ENCODE measurements around the gene STAG3.
"Not testable (repeated sequence)": the region's sequence is repeated elsewhere in the genome, so short reads cannot be mapped to it uniquely, and the experiment has no call there.

Gene STAG3

DNA sequence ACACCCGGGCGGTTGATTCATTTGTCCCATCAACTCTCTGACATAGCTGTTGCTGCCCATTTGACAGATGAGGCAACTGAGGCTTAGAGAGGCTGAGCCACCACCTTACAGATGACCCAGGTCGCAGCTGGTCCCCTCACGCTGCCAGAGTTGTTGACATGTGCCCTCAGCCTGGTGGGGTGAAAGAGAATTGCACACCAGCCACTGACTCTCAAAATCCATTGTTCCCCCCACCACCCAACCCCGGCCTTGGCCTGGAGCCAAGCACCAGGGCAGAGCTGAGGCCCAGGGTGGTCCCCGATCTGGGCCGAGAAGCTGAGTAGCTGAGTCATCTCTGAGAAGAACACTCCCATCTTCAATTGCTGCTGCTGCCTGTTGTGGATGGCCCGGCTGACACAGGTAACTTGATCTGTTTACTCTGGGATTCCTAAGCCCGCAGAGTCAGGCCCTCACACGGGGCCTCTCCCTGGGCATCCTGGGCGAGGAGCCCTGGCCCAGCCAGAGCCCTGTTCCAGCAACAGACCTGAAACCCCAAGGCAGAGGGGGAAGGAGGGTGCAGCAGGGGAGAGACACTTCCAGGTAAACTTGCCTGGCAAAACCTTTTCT is 69.5 kb downstream of the STAG3 start:
- DNase-seq (ENCODE audit: low read depth in 3 of 3) = no peak

DNA sequence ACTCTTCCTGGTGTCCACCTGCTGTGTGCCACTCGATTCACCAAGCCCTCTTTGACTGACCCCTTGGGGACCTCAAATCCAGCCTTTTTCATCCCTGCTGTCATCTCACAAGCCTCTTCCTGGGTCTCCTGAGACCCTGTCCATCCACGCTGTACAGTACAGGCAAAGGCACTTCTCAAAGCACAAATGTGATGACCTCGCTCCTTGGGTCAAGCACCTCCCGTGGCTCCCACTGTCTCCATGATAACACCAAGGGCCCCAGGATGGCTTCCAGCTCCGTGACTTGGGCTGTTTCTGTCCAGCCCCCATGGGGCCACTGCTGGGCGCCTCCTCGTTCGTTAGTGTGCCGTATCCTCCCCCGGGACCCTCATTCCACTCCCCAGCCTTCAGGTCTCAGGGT is 70.8 kb downstream of the STAG3 start:
- no peak for DNase-seq (ENCODE audit: low read depth in 3 of 3)

DNA sequence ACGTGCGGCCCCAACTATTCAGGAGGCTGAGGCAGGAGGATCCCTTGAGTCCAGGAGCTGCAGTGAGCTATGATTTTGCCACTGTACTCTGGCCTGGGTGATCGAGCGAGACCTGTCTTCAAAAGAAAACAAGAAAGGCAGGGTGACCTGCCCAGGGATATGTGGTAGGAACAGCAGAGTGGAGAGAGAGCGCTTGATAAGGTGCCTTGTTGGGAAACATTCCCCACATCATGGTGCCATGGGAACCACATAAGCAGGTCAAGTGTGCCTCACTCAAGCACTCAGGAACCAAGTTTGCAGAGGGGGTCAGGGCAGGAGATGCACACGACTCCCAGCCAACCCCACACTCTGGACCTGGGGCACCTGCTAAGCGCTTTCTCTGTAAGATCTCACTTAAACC is 79.3 kb downstream of the STAG3 start:
- DNase-seq (ENCODE audit: low read depth in 3 of 3) = no peak

DNA sequence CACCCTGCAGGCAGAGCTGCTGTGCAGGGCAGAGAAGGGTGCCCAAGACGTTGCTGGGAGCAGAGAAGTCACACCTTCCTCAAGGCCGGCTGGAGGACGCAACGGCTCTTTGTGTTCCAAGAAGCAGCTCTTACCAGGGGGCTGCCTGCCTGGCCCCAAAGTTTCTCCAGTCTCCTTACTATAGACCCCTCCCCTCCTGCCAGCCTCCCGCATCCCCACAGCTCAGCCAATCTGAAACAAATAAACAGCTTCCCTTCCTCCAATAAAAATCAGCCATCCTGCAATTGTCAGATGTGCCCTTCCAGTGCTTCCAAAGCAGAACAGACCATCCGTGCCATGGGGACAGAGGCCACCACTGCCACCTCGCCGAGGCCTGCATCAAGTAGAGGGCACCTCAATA is 82.3 kb downstream of the STAG3 start:
- not testable (repeated sequence) for DNase-seq (ENCODE audit: low read depth in 3 of 3)

DNA sequence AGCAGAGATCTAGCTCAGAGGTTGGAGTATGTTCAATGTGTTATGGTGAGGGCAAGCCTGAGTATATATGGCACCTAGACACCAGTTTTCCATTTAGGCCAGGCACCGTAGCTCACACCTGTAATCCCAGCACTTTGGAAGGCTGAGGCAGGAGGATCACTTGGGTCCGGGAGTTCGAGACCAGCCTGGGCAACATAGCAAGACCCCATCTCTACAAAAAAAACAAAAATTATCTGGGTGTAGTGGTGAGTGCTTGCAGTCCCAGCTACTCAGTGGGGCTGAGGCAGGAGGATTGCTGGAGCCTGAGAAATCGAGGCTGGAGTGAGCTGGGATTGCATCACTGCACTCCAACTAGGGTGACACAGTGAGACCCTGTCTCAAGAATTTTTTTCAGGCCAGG is 85.2 kb downstream of the STAG3 start:
- not testable (repeated sequence) for DNase-seq (ENCODE audit: low read depth in 3 of 3)

Data from stimulated activated CD4-positive, alpha-beta T cell treated with anti-CD3 and anti-CD28 coated beads, TNF-alpha, amount 100 ng/mL, for 48 hours (primary cell).